NCI-H2107 (cell line): ENCODE results near the gene HRH1.
"Not testable (repeated sequence)": the region's sequence is repeated elsewhere in the genome, so short reads cannot be mapped to it uniquely, and the experiment has no call there.

Experiments used
- DNase-seq: peaks from one replicate; lab custom pipeline; 2025; lab: John Stamatoyannopoulos, UW

Gene HRH1

DNA sequence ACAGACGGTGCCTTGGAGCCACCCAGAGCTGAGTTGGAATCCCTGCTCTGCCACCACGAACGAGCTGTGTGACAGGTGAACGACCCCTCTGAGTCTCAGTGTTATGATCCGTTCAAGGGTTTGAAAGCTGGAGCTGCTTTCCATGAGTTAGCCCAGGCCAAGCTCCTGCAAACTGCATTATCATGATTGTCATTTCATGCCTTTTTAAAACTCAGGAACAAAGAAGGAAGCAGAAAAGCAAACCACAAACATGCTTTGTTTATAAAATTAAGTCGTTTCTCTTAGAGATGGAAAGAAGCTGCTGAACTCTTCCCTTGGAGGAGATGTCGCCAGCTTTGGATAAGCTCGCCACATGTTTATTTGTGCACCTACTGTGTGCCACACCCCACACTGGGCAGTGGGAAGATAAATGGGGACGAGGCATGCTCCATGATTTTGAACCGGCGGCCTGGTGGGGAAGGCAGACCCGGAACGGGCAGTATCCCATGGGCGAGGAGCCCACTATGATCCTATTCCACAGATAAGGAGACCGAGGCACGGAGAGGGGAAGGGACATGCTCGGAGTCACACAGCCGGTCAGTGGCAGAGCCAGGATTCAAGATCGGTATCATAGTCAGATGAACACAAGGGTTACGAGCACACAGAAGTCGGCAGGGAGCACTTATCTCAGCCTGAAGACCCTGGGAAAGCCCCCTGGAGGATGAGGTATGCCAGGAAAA lies 15.9 kb downstream of the HRH1 start:
- DNase-seq, result no peak

DNA sequence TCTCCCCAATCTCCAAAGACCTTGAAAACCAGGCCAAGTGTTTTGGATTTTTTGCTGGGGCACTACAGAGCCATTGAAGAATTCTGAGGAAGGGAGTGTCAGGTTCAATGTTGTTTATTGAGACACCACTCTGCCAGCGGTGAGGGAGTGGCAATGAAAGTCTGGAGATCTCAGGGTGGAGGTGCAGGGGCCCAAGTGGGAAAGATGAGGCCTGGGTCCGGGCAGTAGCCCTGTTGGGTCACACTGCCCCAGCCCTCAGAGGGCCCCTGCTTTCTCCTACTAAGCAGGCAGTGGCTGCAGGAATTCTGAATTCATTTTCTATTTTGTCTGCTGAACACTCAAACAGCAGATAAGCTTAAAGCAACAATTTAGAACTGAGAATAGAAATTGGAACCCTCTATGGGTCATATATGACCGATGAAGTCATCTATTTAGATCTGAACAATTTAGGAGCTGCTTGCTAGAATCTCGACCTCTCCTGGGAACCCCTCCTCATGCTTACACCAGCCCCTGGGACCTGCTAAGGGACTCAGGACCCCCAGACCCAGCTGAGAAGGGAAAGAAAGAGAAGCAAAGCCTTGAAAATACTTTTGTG lies 17.9 kb downstream of the HRH1 start:
- DNase-seq, result no peak

DNA sequence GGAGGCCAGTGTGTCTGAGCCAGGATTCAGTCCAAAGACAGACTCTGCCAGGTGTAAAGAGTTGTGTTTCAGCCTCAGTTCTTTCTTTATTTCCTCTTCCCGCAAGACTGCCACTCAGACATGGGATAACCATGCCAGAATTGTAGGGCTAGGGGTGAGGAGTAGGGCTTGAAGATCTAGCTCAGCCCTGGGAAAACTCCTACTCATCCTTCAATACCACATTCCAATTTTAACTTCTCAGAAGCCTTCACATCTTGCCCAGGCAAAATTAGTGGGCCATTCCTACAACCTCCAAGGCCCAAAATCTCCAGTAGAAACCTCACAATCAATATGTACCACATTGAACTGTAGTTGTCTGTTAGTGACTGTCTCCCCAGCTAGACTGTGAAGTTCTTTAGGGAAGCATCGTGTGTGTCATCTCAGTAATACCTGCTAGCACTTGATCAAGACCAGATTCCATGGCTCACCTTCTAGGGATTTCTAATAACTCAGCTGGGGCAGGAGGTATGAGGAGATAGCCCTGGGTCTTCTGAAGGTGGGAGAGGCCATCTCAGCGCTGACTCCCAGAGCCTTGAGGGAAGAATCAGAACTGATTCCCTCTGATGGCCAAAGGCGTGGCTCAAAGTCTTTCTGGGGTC lies 19.7 kb downstream of the HRH1 start:
- no peak for DNase-seq

DNA sequence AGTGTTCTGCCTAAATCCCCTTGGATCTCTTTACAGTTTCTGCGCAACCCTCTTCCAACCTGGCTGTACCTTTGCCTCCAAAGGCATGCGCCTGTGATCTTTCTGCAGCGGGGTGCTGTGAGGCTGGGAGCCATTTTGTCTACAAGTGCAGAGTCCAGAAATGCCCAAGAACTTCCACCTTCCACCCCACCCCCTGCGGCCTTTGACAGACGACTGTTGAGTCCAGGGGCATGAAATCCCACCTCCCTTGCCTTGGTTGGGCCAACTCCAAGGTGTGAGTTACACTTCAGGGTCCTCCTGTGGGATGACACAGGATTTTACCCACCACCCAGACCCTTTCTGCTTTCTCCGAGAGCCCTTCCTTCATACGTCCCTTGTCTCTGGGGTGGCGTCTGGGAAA lies 24.1 kb downstream of the HRH1 start:
- DNase-seq, result no peak

DNA sequence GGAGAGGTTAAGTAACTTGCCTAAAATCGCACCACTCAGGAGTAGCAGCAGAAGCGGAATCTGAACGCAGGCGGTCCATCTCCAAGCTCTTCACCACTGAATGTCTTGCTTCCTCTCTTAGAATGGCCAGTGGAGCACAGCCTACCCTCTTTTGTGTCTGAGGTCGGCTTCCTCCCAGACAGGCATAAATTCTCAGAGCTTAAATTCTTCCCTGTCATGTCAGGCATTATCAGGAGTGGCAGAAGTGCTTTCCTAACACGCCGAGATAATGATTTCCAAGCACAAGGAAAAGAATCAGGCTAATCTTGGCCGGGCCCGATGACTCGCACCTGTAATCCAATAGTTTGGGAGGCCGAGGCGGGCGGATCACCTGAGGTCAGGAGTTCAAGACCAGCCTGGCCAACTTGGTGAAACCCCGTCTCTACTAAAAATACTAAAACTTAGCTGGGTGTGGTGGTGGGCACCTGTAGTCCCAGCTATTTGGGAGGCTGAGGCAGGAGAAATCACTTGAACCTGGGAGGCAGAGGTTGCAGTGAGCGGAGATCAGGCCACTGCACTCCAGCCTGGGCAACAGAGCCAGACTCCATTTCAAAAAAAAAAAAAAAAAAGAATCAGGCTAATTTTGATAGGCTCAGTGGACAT lies 30.2 kb downstream of the HRH1 start:
- DNase-seq, result not testable (repeated sequence)

DNA sequence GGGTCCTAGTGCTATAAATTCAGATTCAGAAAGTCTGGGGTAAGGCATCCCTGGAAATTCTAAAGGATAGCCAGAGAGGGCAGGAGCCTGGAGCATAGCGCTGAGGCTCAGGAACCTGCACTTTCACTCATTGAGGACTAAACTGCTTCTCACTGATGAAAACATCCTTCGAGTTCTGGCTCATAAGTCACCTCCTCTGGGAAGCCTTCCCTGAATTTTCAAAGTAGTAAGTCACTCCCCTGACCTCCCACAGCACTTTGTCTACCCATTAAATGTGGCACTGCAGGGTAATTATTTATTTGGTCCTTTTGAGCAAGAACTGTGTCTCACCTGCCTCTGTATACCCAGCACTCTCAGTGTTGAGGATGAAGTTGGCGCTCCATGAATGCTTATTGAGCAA lies 30.9 kb downstream of the HRH1 start:
- DNase-seq, result no peak

DNA sequence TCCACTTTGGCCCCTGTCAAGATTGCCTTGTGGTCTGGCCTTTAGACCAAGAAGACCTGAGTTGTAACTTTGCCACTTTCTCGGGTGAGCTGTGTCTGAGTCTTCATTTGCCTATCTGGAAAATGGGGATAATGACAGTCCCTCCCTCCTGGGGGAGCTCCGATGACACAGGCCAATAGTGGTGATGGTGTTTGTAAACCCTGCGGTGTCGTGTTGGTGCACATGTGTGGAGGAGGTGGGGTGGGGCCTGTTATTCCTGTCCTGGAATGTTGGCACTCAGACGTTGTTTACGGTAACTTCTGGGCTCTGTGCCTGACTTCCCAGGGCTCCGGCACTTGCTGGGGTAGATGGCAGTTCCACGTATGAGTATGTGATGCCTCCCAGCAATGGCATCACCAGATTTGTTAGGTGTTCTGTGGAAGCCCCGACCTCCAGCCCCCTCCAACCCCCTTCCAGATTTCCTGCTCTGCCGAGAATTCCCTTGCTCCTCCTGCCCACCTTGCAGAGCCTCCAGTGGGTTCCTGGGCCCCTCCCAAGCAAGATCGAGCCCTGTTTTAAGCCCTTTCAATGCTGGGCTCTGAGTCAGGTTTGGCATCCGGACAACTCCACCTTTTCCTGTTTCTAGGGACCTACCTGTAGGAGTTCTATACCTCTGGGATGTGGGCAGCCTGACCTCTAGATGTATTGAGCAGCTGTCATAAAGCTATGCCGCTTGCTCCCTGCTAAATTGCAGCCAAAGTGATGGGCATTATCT lies 31.4 kb downstream of the HRH1 start:
- no peak for DNase-seq

DNA sequence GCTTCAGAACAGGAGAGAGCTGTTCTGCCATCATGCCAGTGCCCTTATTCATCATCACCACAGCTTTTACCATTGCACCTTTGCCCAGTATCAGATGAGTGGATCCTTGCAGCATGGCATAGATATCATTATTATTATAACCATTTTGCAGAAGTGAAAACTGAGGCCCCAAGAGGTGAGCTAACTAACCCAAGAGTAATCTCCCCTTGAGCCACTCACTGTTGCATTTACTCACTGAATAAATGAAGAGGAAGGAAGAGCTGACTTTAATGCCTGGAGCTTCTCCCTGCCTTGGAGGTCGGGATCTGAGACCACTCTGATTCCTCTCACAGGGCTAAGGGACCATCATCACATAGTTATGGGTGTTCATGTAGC lies 32.0 kb downstream of the HRH1 start:
- DNase-seq, result no peak

DNA sequence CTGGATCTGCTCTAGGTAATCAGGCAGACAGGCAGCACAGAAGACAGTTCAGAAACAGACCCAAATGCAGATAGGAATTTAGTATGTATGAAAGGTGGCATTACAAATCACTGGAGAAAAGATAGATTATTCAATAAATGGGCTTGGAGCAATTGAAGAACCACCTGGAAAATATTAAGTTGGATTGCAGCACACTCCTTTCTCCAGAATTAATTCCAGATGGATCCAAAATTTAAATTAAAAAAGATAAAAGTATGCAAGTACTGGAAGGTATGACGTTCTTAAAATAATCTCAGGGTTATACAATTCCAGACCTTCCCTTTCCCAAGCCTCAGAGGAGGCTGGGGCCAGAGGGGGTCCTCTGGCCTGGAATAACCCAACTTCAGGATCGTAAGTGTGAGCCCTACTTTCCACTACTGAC lies 32.5 kb downstream of the HRH1 start:
- no peak for DNase-seq

DNA sequence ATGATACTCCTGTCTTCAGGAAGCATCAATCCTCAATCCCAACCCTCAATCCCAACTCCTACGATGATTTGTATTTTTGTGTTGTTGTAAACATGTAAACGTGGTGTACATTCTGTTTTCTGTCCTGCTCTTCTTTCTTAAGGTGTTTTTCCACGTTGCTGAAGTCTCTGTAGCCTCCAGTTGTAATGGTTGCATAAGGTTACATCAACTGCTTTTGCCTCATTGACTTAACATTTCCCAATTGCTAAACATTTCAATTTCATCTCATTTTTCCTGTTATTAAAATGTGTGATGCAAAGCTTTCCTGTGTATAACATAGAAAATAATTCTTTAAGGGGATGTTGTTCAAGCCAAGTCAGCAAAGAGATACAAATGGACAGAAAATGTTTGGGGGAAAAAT lies 33.4 kb downstream of the HRH1 start:
- DNase-seq, result no peak

DNA sequence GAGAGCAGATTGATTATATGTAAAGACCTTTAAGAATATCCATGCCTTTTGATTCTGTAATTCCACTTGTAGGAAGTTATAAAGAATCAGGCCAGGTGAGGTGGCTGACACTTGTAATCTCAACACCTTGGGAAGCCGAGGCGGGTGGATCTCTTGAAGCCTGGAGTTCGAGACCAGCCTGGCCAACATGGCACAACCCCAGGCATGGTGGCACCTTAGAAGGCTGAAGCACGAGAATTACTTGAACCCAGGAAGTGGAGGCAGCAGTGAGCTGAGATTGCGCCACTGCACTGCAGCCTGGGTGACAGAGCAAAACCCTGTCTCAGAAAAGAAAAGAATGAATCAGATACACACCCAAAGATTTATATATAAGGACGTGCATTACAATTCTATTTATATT lies 33.9 kb downstream of the HRH1 start:
- DNase-seq, result no peak

DNA sequence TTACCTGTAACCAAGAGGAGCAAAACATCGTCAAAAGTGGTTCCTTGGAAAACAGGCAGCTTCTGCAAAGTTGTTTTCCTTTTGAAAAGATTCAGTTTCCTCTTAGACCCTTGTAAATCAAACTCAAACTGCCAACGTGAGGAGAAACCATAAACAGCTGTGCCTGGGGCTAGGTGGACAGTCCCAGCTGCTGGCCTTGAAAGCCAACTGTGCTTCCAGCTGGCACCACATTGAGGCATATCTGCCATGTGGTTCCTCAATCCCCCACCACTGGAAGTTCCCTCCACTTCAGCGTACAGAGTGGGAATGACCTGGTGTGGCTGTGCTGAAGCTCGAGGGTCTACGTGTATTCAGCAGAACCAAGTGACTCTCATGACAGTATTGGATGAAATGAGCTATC lies 40.9 kb downstream of the HRH1 start:
- no peak for DNase-seq

DNA sequence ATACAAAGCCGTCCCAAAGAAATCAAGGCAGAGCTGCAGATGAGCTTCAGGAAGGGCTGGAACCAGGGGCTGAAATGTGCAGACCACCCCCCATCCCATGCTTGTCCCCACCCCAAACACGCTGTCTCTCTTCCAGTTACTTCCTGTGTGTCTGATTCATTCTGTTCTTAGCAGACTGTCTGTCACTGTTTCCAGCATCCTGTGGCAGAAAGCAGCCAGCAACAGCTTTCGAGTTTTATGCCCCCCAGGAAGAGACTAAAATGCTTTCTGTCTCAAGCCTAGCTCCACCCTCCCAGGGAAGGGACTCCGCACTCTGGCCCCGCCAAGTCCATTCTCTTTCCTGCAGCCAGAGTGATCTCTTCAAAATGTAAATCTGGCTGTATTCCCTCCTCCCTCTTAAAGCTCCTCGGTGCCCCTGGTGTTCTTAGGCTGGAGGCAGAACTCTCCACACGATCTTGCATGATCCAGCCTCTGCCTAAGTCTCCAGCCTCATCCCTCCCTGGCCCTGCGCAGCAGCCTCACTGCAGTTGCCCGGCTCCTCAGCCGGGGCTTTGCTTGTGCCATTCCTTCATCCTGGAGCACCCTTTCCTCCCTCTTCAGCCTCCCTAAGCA lies 41.5 kb downstream of the HRH1 start:
- DNase-seq, result no peak

DNA sequence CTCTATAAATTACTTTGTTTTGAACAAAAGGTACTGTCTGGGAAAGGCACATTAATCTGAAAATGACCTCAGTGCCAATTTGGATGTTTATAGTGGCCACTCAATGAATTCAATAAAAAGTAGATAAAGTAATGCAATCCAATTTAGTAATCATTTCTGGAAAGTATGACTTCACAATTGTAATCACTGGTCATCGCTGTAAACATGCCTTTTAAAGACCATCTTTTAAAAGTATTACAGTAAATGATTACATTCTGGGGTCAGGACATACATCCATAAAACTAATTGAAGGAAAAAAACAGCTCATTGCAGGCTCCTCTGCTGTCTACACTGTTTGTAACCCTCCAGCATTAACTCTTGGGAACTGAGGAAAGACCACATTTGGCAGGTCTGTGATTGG lies 43.2 kb downstream of the HRH1 start:
- no peak for DNase-seq

DNA sequence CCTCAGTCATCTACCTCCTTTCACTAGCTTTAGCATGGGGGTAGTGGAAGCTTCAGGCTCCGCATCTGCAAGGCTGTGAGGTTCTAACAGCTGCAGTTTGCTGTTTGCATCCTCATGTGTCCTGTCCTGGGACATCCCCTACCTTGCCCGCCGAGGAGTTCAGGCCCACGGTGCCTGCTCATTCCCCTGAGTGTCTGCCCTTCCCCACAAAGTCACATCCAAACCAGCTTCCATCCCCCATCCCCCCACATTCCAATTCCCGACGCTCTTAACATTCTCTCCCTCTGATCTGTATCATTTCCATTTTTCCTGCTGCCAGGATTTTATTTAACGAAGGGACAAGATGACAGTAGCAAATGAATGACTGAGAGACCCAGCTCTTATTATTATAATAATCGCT lies 43.8 kb downstream of the HRH1 start:
- DNase-seq, result no peak

DNA sequence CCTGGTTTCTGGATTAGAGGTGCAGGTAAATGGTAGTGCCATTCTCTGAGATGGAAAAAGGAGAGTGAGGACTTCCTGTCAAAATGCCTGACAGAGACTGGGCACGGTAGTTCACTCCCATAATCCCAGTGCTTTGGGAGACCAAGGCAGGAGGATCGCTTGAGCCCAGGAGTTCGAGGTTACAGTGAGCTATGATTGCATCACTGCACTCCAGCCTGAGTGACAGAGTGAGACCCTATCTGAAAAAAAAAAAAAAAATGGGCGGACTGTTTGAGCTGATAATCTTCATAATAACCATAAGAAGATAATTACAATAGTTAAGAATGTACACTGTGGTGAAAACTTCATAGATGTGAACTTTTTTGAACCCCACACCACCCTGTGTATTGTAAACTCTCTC lies 44.2 kb downstream of the HRH1 start:
- DNase-seq, result no peak

DNA sequence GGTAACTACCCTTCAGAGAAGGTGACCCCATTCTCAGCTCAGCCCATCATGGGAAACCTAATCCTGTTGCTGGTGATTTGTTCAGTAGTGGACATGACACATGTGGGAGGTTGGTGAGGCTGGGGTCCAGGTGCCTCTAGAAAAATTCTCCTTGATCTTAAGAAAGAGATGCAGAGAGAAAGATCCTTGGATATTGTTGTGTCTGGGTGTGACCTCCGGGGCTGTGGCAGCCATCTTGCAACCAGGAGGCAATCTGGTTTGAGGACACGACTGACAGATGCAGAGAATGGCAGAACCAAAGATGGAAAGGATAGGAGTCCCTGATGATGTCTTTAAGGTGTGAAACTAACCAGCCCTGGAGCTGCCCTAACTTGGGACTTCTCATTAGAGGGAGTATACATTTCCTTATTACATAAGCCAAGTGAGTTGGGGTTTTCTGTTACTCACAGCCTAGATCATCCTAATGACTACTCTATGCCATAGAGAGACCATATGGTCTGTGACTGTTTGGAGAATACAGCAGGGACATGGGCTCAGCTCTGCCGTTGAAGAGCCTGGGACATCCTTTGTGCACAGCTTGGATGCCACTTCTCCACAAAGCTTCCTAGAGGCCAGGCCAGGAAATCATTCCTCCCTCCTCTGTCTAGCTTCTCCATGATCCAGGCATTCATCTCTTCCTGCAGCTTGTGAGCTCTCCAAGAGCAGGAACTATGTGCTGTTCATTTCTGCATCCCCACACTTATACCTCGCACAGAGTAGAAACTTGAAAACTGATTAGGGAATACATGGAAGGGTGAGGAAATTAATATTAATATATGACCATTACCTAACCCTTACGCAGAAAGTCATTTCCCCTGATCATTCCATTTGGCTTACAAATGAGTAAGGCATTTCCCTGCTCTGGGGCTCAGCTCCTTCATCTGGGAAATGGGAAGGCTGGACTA lies 45.9 kb downstream of the HRH1 start:
- DNase-seq, result no peak

DNA sequence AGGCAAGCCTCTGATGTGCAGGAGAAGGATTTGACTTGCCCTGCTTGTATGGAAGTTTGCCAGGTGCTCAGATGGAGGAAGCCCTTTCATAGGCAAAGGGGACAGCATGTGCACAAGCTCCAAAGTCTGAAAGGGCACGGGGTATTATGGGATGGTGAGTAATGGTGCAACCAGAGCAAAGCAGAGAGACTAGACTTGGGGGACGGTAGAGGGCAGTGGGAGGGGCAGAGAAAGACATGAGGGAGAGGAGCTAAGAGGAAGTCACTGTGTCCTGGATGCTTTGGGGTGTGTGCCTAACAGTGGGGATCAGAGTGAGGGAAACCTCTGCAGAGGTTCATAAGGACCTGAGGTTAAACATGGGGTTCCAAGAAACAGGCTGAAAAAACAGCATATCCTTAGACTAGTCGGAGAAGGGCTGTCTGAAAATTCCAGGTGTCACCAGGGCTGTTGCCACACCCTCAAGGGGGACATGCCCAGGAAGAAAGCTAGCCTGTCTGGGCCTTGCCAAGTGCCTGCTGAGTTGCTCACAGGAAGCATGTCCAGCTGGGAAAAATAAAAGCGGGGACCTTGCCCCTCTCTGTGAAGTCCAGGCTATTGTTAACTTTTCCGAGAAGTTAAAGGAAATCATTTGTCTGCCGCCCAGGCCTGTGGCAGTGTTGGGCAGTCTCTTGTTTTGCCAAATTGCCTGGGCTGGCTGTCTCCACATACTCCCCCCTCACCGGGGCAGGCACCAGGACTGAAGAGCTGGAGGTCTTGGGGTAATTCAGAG lies 47.1 kb downstream of the HRH1 start:
- no peak for DNase-seq

DNA sequence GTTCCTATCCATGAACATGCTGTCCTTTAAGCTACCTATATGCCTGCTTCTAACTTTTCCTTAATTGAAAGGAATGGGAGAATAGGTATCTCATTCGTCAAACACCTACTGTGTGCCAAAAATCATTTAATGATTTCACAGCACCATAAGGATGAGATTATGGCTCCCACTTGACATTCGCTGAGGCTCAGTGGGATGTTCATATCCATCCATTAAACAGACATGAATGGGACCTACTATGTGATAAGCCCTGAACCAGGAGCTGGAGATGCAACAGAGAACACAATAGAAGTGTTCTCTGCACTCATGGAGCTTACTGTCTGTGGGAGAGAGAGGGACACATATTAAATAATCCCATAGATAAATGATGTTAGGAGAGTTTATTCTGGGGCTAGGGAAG lies 49.7 kb downstream of the HRH1 start:
- no peak for DNase-seq

DNA sequence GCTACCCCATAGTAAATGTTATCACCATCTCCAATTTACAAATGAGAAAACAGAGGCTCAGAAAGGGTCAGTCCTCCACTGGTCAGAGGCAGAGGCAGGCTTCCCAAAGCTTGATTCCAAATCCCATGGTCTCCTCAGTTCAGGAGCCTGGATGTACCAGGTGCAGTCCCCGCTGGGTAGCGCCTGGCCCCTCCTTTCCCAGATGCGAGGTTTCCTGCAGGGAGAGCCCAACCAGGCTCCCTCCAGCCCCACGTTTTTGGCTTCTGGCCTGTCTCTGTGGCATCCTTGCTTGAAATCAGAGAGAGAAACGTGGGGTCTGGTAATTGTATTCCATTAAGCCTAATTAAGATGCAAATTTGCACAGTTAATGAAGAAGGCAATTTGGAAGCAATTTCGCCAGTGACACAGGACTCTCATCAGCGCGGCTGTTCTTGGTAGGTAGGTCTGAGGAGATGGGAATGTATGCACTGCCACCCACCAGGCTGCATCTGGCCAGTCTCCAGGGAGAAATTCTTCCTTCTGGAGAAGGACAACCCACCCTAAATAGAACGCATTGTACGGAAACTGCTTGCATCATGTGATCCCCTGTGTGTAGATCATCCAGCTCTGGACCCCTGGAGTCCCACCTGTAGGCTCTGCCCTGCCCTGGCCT lies 50.5 kb downstream of the HRH1 start:
- DNase-seq, result no peak
